NCI-H460 (cell line): ENCODE measurements around the gene S100PBP. TPM values are rescaled to one million over a fixed set of nuclear protein-coding genes. Genes with fewer than 3 reads are reported as not detected.
A peak's percentile ranks its signal among the peaks of the same experiment; 100 is the strongest.

ENCODE experiments used
- DNase-seq: peaks from one replicate; pipeline ENCODE4 v3.0.0-alpha.2; 2016; ENCODE audit warnings: low read depth; ENCODE audit errors: extremely low read depth
- polyA plus RNA-seq: library from polyadenylated mRNA; depleted of rRNA; stranded (reverse); fragments of >200 nt; gene quantifications from 2 replicates; pipeline ENCODE4 v1.2.3, GENCODE V29; 2014; cell fraction: nucleus; rRNA removed
- total RNA-seq: library from RNA; depleted of rRNA; stranded (reverse); fragments of >200 nt; shearing (Covaris generic); gene quantifications from 2 replicates; pipeline ENCODE4 v1.2.3, GENCODE V29; 2014; rRNA removed

Gene S100PBP
- 15.5 and 20.7 TPM in 2 replicates for total RNA-seq
- polyA plus RNA-seq, result 18.9 and 40.1 TPM in 2 replicates

DNA sequence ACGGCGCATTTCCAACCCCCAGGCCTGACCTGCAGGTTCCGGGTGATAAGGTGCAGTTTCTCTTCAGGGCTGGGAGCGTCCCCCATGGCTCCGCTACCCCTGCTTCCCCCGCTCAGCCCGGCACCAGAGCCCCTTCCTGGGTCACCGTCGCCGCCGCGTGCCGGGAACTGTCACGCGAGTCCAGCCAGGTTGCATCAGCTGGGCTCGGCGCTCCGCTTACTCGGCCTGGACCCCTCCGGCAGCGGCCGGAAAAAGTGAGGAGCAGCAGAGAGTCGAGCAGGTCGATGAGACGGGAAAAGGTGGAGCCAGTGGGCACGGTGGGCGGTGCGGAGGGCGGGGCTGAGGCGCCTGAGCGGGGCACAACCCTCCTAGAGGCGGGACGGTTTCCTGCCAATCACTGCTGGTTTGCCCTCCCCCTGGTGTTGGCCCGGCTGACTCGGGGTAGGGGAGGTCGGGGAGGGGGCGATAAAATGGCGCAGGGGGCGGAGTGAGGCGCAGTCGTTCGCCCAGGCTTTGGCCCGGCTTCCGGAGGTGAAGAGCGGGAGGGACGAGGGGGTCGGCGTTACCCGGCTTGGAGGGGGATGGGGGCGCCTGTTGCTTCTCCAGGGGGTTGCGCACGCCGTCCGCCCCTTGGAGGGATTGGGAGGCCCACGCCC lies at the start of gene S100PBP, which contains the start of gene YARS1:
Gene S100PBP (plus strand): TSS at position 495 of the 656 bp plus-strand sequence. CDS start 8,447 bp downstream, outside the sequence.
Gene YARS1 (minus strand): TSS at position 200 of the 656 bp plus-strand sequence. CDS start 114 bp downstream, at position 86.
- DNase-seq, result peak; percentile 96

DNA sequence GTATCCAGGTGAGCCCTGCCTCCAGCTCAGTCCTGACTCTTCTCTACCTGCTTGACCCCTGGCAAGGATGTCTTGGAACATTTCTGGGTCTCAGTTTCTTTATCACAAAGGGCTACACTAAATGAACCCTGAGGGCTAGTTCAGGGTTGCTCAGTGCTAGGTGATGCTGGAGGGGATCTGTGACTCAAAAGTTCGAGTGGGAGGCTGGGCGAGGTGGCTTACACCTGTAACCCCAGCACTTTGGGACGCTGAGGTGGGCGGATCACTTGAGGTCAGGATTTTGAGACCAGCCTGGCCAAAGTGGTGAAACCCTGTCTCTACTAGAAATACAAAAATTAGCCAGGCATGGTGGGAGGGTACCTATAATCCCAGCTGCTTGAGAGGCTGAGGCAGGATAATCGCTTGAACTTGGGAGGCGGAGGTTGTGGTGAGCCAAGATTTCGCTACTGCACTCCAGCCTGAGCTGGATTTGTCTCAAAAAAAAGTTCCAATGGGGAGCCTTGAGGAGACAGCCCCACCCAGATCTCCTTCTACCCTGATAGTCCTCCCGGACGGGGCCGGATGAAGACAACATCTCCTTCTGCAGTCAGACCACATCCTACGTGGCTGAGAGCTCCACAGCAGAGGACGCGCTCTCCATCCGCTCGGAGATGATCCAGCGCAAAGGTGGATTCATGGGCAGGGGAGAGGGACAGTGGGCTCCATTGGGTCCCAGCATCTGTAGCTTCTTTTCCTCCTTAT lies 49.2 kb upstream of the S100PBP start:
- no peak for DNase-seq

- no peak for DNase-seq
Measured at GRCh38 chr1:32769524-32770220, 47.8 kb upstream of the S100PBP start.

DNA sequence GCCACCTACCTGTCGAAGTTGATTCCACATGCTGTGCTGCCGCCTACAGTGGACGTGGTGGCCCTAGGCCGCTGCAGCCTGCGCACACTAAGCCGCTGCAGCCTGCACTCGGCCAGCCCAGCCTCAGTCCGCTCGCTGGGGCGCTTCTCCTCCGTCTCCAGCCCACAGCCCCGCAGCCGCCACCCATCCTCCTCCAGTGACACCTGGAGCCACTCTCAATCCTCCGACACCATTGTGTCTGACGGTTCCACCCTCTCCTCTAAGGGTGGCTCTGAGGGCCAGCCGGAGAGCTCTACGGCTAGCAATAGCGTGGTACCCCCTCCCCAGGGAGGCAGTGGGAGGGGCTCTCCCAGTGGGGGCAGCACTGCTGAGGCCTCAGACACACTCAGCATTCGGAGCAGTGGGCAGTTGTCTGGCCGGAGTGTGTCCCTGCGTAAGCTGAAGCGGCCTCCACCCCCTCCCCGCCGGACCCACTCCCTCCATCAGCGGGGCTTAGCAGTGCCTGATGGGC lies 47.2 kb upstream of the S100PBP start:
- DNase-seq, result no peak

GRCh38 chr1:32770741-32771548 lies 46.5 kb upstream of the S100PBP start:
- DNase-seq, result no peak

DNA sequence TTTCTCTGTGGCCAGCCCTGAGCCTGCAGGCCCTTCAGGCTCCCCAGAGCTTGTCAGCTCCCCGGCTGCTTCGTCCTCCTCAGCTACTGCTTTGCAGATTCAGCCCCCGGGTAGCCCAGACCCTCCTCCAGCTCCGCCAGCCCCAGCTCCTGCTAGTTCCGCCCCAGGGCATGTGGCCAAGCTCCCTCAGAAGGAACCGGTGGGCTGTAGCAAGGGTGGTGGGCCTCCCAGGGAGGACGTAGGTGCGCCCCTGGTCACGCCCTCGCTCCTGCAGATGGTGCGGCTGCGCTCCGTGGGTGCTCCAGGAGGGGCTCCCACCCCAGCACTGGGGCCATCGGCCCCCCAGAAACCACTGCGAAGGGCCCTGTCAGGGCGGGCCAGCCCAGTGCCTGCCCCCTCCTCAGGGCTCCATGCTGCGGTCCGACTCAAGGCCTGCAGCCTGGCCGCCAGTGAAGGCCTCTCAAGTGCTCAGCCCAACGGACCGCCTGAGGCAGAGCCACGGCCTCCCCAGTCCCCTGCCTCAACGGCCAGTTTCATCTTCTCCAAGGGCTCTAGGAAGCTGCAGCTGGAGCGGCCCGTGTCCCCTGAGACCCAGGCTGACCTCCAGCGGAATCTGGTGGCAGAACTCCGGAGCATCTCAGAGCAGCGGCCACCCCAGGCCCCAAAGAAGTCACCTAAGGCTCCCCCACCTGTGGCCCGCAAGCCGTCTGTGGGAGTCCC lies 45.7 kb upstream of the S100PBP start:
- DNase-seq, result no peak

- DNase-seq, result no peak
Measured at GRCh38 chr1:32772281-32773017, 45.0 kb upstream of the S100PBP start.

GRCh38 chr1:32773018-32773763 lies 44.3 kb upstream of the S100PBP start:
- DNase-seq, result peak; percentile 65

DNA sequence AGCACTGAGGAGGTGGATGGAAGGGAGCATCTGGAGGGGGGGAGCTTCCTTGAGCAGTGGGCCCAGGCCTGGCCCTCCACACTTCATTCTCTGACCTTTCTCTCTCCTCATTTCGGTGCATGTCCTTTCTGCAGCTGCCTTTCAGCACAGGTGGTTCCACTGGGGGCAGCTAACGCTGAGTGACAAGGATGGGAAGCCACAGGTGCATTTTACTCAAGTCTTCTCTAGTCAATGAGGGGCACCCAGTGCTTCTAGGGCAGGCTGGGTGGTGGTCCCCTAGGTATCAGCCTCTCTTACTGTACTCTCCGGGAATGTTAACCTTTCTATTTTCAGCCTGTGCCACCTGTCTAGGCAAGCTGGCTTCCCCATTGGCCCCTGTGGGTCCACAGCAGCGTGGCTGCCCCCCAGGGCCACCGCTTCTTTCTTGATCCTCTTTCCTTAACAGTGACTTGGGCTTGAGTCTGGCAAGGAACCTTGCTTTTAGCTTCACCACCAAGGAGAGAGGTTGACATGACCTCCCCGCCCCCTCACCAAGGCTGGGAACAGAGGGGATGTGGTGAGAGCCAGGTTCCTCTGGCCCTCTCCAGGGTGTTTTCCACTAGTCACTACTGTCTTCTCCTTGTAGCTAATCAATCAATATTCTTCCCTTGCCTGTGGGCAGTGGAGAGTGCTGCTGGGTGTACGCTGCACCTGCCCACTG lies 43.5 kb upstream of the S100PBP start:
- no peak for DNase-seq

DNA sequence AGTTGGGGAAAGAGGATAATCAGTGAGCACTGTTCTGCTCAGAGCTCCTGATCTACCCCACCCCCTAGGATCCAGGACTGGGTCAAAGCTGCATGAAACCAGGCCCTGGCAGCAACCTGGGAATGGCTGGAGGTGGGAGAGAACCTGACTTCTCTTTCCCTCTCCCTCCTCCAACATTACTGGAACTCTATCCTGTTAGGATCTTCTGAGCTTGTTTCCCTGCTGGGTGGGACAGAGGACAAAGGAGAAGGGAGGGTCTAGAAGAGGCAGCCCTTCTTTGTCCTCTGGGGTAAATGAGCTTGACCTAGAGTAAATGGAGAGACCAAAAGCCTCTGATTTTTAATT lies 43.0 kb upstream of the S100PBP start:
- DNase-seq, result no peak

GRCh38 chr1:32774950-32775634 lies 42.4 kb upstream of the S100PBP start:
- DNase-seq, result no peak

GRCh38 chr1:32775640-32776337 lies 41.7 kb upstream of the S100PBP start:
- DNase-seq, result no peak

GRCh38 chr1:32779242-32779641 lies 38.2 kb upstream of the S100PBP start:
- no peak for DNase-seq

- DNase-seq, result no peak
Measured at GRCh38 chr1:32780005-32780404, 37.4 kb upstream of the S100PBP start.

- no peak for DNase-seq
Measured at GRCh38 chr1:32780628-32781234, 36.7 kb upstream of the S100PBP start.

DNA sequence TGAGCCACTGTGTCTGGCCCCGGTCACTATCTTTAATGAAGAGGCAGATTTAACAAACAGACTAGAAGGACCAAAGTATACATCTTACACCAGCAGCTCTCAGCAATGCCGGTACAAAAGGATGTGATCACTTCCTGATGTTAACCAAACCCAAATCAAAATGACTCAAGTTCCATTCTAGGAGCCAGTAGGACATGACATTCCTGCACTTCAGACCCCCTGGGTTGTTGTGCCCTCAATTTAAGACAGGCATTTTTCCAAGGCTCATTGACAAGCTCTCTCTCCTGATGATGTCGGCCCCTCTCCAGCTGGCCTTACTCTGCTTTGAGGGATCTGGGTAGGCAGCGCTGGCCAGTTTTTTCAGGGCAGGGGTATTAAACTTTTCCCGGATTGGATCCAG lies 35.4 kb upstream of the S100PBP start:
- no peak for DNase-seq
